ENCODE results near the gene OTUD6A. TPM values are rescaled to one million over a fixed set of nuclear protein-coding genes. Genes with fewer than 3 reads are reported as not detected.

OTUD6A gene
- total RNA-seq, 2 donors from 2014 or later = not detected

Small RNAs within 50 kb of the gene (microRNA-seq; reads per million reads assigned to microRNA genes)
- gene MIR676 (ENCODE audit: borderline number of aligned reads in 2 of 2, borderline replicate concordance in 2 of 2) = 3.3 to 4.5 reads per million in 2 donors

Small RNAs within 50 kb of the gene (small RNA-seq; reads per million reads assigned to genes)
- gene MIR676 = not detected

Other genes starting within 250 kb of the OTUD6A start
- gene AWAT2, start 12.5 kb upstream of the OTUD6A start, total RNA-seq = not detected
- gene IGBP1, start 71.0 kb downstream of the OTUD6A start, total RNA-seq = 10 to 100 TPM; 39.9 to 64.1 TPM
- gene DGAT2L6, start 115.0 kb downstream of the OTUD6A start, total RNA-seq = not detected
- gene AWAT1, start 172.2 kb downstream of the OTUD6A start, total RNA-seq = not detected
- gene P2RY4, start 197.7 kb downstream of the OTUD6A start, total RNA-seq = 1 to 10 TPM in 1 of 2 donors, not detected in 1; 1.3 TPM
- not detected for gene ARR3, start 205.9 kb downstream of the OTUD6A start, total RNA-seq
- not detected for gene RAB41, start 219.7 kb downstream of the OTUD6A start, total RNA-seq
- 10 to 100 TPM in 1 of 2 donors, 1 to 10 TPM in 1; 7.3 to 27.2 TPM for gene PDZD11, start 227.5 kb downstream of the OTUD6A start, total RNA-seq
- gene KIF4A, start 227.6 kb downstream of the OTUD6A start, total RNA-seq = not detected

All from body of pancreas (tissue), 4 donors.